K562 (cell line): Measurements from ENCODE around the gene PIGL. TPM values are rescaled to one million over a fixed set of nuclear protein-coding genes. Genes with fewer than 3 reads are reported as not detected.

Experiments used
- ATAC-seq: fragments of 200-7000 bp; cut with Tn5 transposase; 3 replicates; pipeline ENCODE4 v1.9.1; 2020; ENCODE audit warnings: moderate library complexity
- BruUV-seq: library from RNA; stranded (reverse); fragments of 400-500 nt; replicated peaks from 2 replicates; lab custom pipeline; 2021; lab: Mats Ljungman, UMichigan
- CTCF ChIA-PET: fragments of 300-600 bp; formaldehyde crosslinking; extraction: SDS; loops from one replicate; lab custom pipeline; 2021; ENCODE audit warnings: low intra/inter-chr PET ratio; lab: Yijun Ruan, JAX
- POLR2A ChIA-PET: fragments of 300-600, 350-650 bp; sonication (Branson Sonifier 250); formaldehyde crosslinking; extraction: SDS; loops from one replicate; lab custom pipeline; 2021; ENCODE audit warnings: antibody characterized with exemption, inconsistent platforms; lab: Yijun Ruan, JAX
- DNase-seq, 4 experiments: peaks; one replicate each; pipeline versions ENCODE4 v3.0.0 to v3.0.0-alpha.2; 2011 to 2018; ENCODE audit warnings: low spot score in 3 of 4, mixed read lengths in 3 of 4; ENCODE audit errors: extremely low read depth in 1 of 4
- FAIRE-seq: peaks from 2 replicates; lab custom pipeline; 2011; peaks lifted over from hg19 to GRCh38; lab: Jason Lieb, UNC
- H2AFZ ChIP-seq: 2 replicates; pipeline ENCODE4 v1.6.0; 2011; ENCODE audit warnings: low read depth, low read length, control low read depth, inconsistent platforms
- H3K27ac ChIP-seq: fragments of 200-600 bp; 3 replicates; pipeline ENCODE4 v1.8.0; 2011; ENCODE audit warnings: low read depth, mild to moderate bottlenecking, control low read depth, inconsistent platforms, low read length, moderate library complexity, mixed read lengths; ENCODE audit errors: extremely low read depth
- H3K27me3 ChIP-seq, 2 experiments: fragments of 300-600 bp in 1 of 2; 2 replicates in 1 of 2; 3 replicates in 1 of 2; pipeline versions ENCODE4 v1.6.0 to v1.8.0; 2011; ENCODE audit warnings: inconsistent platforms in 2 of 2, low read length in 2 of 2, mild to moderate bottlenecking in 1 of 2, mixed read lengths in 1 of 2, moderate library complexity in 1 of 2; ENCODE audit not compliant: control insufficient read depth in 2 of 2, insufficient read depth in 2 of 2
- H3K36me3 ChIP-seq: fragments of 300-600 bp; 3 replicates; pipeline ENCODE4 v1.8.0; 2011; ENCODE audit warnings: mild to moderate bottlenecking, low read length, inconsistent platforms; ENCODE audit not compliant: control insufficient read depth, insufficient read depth
- H3K4me1 ChIP-seq, 2 experiments: fragments of 200-600 bp in 1 of 2; replicated peaks in 1 of 2; 2 replicates in 1 of 2; 3 replicates in 1 of 2; pipeline versions ENCODE4 v1.5.1 to v1.8.0; 2011; ENCODE audit warnings: inconsistent platforms in 2 of 2, low read length in 2 of 2, mild to moderate bottlenecking in 1 of 2, mixed read lengths in 1 of 2, moderate library complexity in 1 of 2; ENCODE audit not compliant: control insufficient read depth in 2 of 2, insufficient read depth in 2 of 2
- H3K4me2 ChIP-seq: 2 replicates; pipeline ENCODE4 v1.6.1; 2011; ENCODE audit warnings: low read length, control low read depth, inconsistent platforms, mixed read lengths; ENCODE audit not compliant: insufficient read depth
- H3K4me3 ChIP-seq: fragments of 200-600 bp; sonication (generic), shearing (Covaris generic); 2 replicates; pipeline ENCODE4 v1.5.1; 2016; ENCODE audit warnings: control low read depth, inconsistent platforms
- H3K79me2 ChIP-seq: fragments of 200-600 bp; 3 replicates; pipeline ENCODE4 v1.8.0; 2011; ENCODE audit warnings: low read length, inconsistent platforms; ENCODE audit not compliant: control insufficient read depth, insufficient read depth
- H3K9ac ChIP-seq, 2 experiments: 2 replicates each; pipeline versions ENCODE4 v1.6.0 to v1.6.1; 2011; ENCODE audit warnings: low read depth in 2 of 2, low read length in 2 of 2, control low read depth in 1 of 2, inconsistent platforms in 1 of 2, mild to moderate bottlenecking in 1 of 2, mixed read lengths in 1 of 2; ENCODE audit not compliant: insufficient read depth in 1 of 2
- H3K9me1 ChIP-seq: one replicate; pipeline ENCODE4 v1.6.0; 2011; ENCODE audit warnings: inconsistent platforms, mild to moderate bottlenecking, low read length, moderate library complexity; ENCODE audit not compliant: control insufficient read depth, insufficient read depth
- H3K9me3 ChIP-seq: replicated peaks from 2 replicates; pipeline ENCODE4 v1.5.1; 2011; ENCODE audit warnings: low read depth, low read length, inconsistent platforms; ENCODE audit not compliant: control insufficient read depth, insufficient read depth
- H4K20me1 ChIP-seq: replicated peaks from 2 replicates; pipeline ENCODE4 v1.6.1; 2011; ENCODE audit warnings: low read length, inconsistent platforms, mixed read lengths; ENCODE audit not compliant: control insufficient read depth, insufficient read depth
- BCOR ChIP-seq: fragments of 450-650 bp; IDR thresholded peaks from 2 replicates; pipeline ENCODE4 v1.6.1; 2016
- CREM ChIP-seq: IDR thresholded peaks from 2 replicates; pipeline ENCODE4 v1.6.1; 2014; ENCODE audit warnings: antibody characterized with exemption, low read depth
- E2F6 ChIP-seq, 2 experiments: IDR thresholded peaks; 2 replicates each; pipeline ENCODE4 v1.6.1; 2011; ENCODE audit warnings: borderline replicate concordance in 1 of 2, control low read depth in 1 of 2, low read depth in 1 of 2, low read length in 1 of 2, mild to moderate bottlenecking in 1 of 2, mixed read lengths in 1 of 2, moderate library complexity in 1 of 2; ENCODE audit not compliant: insufficient read depth in 1 of 2, insufficient read length in 1 of 2, poor library complexity in 1 of 2, severe bottlenecking in 1 of 2; ENCODE audit errors: extremely low read depth in 1 of 2
- GMEB1 ChIP-seq: fragments of 250-450 bp; sonication (Bioruptor Pico); IDR thresholded peaks from 2 replicates; pipeline ENCODE4 v1.4.0; 2020; ENCODE audit warnings: mild to moderate bottlenecking
- MCM5 ChIP-seq: fragments of 450-650 bp; IDR thresholded peaks from 2 replicates; pipeline ENCODE4 v1.6.1; 2016; ENCODE audit warnings: low read depth
- MTA1 ChIP-seq: fragments of 450-650 bp; IDR thresholded peaks from 2 replicates; pipeline ENCODE4 v1.6.1; 2017; ENCODE audit warnings: borderline replicate concordance
- NKRF ChIP-seq: fragments of 450-650 bp; IDR thresholded peaks from 2 replicates; pipeline ENCODE4 v1.6.1; 2016; ENCODE audit warnings: borderline replicate concordance
- POLR2AphosphoS5 ChIP-seq: IDR thresholded peaks from 2 replicates; pipeline ENCODE4 v1.6.1; 2011; ENCODE audit warnings: mild to moderate bottlenecking, low read depth, low read length, moderate library complexity; ENCODE audit not compliant: control insufficient read depth, insufficient read depth
- SNIP1 ChIP-seq: fragments of 450-650 bp; IDR thresholded peaks from 2 replicates; pipeline ENCODE4 v1.7.1; 2017; ENCODE audit warnings: low read depth, mild to moderate bottlenecking
- SRSF7 ChIP-seq: fragments of 200-400 bp; formaldehyde crosslinking; optimal IDR thresholded peaks from 2 replicates; pipeline ENCODE3; 2017; ENCODE audit warnings: mild to moderate bottlenecking, low read depth, low read length
- TBL1XR1 ChIP-seq, 2 experiments: IDR thresholded peaks; 2 replicates each; pipeline ENCODE4 v1.6.1; 2012; ENCODE audit warnings: improper control_type of control experiment in 2 of 2, low read length in 2 of 2, mild to moderate bottlenecking in 1 of 2
- TEAD4 ChIP-seq, 2 experiments: sonication (generic) in 1 of 2; formaldehyde crosslinking in 1 of 2; IDR thresholded peaks; 2 replicates each; pipeline versions ENCODE4 v1.6.1 to v1.8.0; 2012 to 2022; ENCODE audit warnings: borderline replicate concordance in 1 of 2, inconsistent platforms in 1 of 2, low read length in 1 of 2, mild to moderate bottlenecking in 1 of 2, missing genetic modification reagents in 1 of 2
- ZBTB12 ChIP-seq: fragments of 250-450 bp; sonication (Bioruptor Pico); IDR thresholded peaks from 2 replicates; pipeline ENCODE4 v1.4.0; 2020
- ZBTB8A ChIP-seq: fragments of 450-650 bp; IDR thresholded peaks from 2 replicates; pipeline ENCODE4 v1.6.1; 2018; ENCODE audit warnings: mild to moderate bottlenecking, moderate library complexity; ENCODE audit not compliant: partially characterized antibody
- ZNF197 ChIP-seq: fragments of 200-800 bp; sonication (Bioruptor generic); IDR thresholded peaks from 2 replicates; pipeline ENCODE4 v1.6.1; 2016; ENCODE audit warnings: low read depth, missing genetic modification characterization, missing compliant biosample characterization
- WGBS: fragments of 100-300 bp; shearing (Covaris generic); methylation state at CpG from one replicate; pipeline ENCODE4 v1.1.6; 2016; ENCODE audit warnings: low coverage, mixed read lengths; ENCODE audit not compliant: insufficient coverage; ENCODE audit errors: missing lambda C conversion rate; 5-methylcytosine and 5-hydroxymethylcytosine counted together
- in situ Hi-C: fragments of 300-500 bp; cut with MboI; formaldehyde crosslinking; loops from 4 replicates; pipeline ENCODE4 v1.15.0; 2018; ENCODE audit warnings: inconsistent platforms, mixed read lengths
- intact Hi-C: fragments of 100-400 bp; cut with micrococcal nuclease; formaldehyde crosslinking; loops from 2 replicates; pipeline ENCODE4 v1.14.2; 2022
- polyA plus RNA-seq, 8 experiments: library from polyadenylated mRNA; depleted of rRNA in 4 of 8; stranded (reverse) in 5 of 8; unstranded in 3 of 8; fragments of >200 nt; fragmentation: Nextera tagmentation in 2 of 8; fragmentation: Illumina TruSeq in 1 of 8; extraction: Ambion mirVana in 2 of 8; extraction: Trizol in 1 of 8; gene quantifications; 2 replicates each; pipeline versions ENCODE4 v1.2.1 to v1.2.3, GENCODE V29; 2011 to 2014; ENCODE audit warnings: inconsistent platforms in 1 of 8, missing spikeins in 1 of 8
- total RNA-seq, 7 experiments: library from RNA; depleted of rRNA in 6 of 7; stranded (reverse); fragments of >200 nt in 6 of 7; fragmentation: Illumina TruSeq in 2 of 7; extraction: Trizol in 2 of 7; gene quantifications; 2 replicates each; pipeline versions ENCODE4 v1.2.1 to v1.2.3, GENCODE V29; 2011 to 2021; ENCODE audit warnings: low replicate concordance in 1 of 7

PIGL gene
- total and polyA plus RNA-seq, 9 of the 15 experiments (the other 6 are each of a cell fraction or from before 2014, with no cell fraction given) = 19.9 to 55.3 (median 29.6) TPM

- no peak for DNase-seq
- Histone ChIP-seq H3K27me3 (no peaks in the 10 kb centered on the region), H3K9ac (no peak overlapping the region), H2AFZ (no peak overlapping the region), H3K4me3 (no peak overlapping the region), H3K4me2 (no peak overlapping the region), H3K9me1 (no peaks in the 10 kb centered on the region), H3K27ac (no peak overlapping the region), H3K36me3 (no peaks in the 10 kb centered on the region), H4K20me1 (no peaks in the 10 kb centered on the region), H3K4me1 (peaks cover 3 to 16% of the 10 kb centered on the region in 2 experiments; a peak in 3 of 5 replicates), H3K79me2 (no peaks in the 10 kb centered on the region), H3K9me3 (no peaks in the 10 kb centered on the region)
- in situ Hi-C loops = no loop called here
- POLR2A ChIA-PET = interaction anchor here (0.9 kb wide), 1 partner anchor 97 kb away, joined by 4 read pairs; no protein-coding TSS in a partner anchor
- WGBS = 97% methylated on average over 3 of the region's 3 CpGs
- BruUV-seq = no TSS peak
- CTCF ChIA-PET = no interaction called here
- intact Hi-C loops = no loop called here
- FAIRE-seq = no peak
- no peak for ATAC-seq
- no peak for TF ChIP-seq BCOR
- TF ChIP-seq ZBTB12 (CRISPR knock-in tag) = no peak
- no peak for TF ChIP-seq POLR2AphosphoS5
- no peak for TF ChIP-seq ZNF197 (CRISPR knock-in tag)
- no peak for TF ChIP-seq TBL1XR1 (IDR thresholded peaks at IDR 0.05; ENCODE audit: low read length in 2 of 2)
- no peak for TF ChIP-seq CREM
- TF ChIP-seq NKRF = no peak
- no peak for TF ChIP-seq SRSF7
- TF ChIP-seq SNIP1 = no peak
- TF ChIP-seq MCM5 = no peak
- no peak for TF ChIP-seq MTA1
- no peak for TF ChIP-seq TEAD4 (IDR thresholded peaks at IDR 0.05; ENCODE audit: low read length)
- TF ChIP-seq TEAD4 (CRISPR knock-in tag; IDR thresholded peaks at IDR 0.05; ENCODE audit: borderline replicate concordance) = no peak
- no peak for TF ChIP-seq GMEB1 (CRISPR knock-in tag)
- no peak for TF ChIP-seq ZBTB8A
- TF ChIP-seq E2F6 (IDR thresholded peaks at IDR 0.05; ENCODE audit: borderline replicate concordance in 1 of 2, extremely low read depth in 1 of 2, insufficient read depth in 1 of 2, insufficient read length in 1 of 2, low read depth in 1 of 2, low read length in 1 of 2, poor library complexity in 1 of 2, severe bottlenecking in 1 of 2) = no peak
These were observed 55.3 kb downstream of the PIGL start for GRCh38 chr17:16272111-16272840.
